DND-41 (cell line): Measurements from ENCODE around the gene COG6.
A peak's percentile ranks its signal among the peaks of the same experiment; 100 is the strongest.

Experiments
- ATAC-seq: fragments of 200-7000 bp; cut with Tn5 transposase; 3 replicates; pipeline ENCODE4 v1.9.1; 2021; ENCODE audit warnings: low read depth; ENCODE audit not compliant: insufficient read depth
- DNase-seq: peaks from one replicate; pipeline ENCODE4 v3.0.0-alpha.2; 2020
- H2AFZ ChIP-seq: 2 replicates; pipeline ENCODE4 v1.6.0; 2012; ENCODE audit warnings: low read depth, low read length
- H3K27ac ChIP-seq: 2 replicates; pipeline ENCODE4 v1.5.1; 2012; ENCODE audit warnings: low read length, inconsistent platforms
- H3K27me3 ChIP-seq: fragments of 200-600 bp; sonication (generic); 2 replicates; pipeline ENCODE4 v1.6.0; 2012; ENCODE audit warnings: low read length, mild to moderate bottlenecking, inconsistent platforms; ENCODE audit not compliant: insufficient read depth, poor library complexity
- H3K36me3 ChIP-seq: 2 replicates; pipeline ENCODE4 v1.5.1; 2012; ENCODE audit warnings: low read length, inconsistent platforms; ENCODE audit not compliant: insufficient read depth
- H3K4me1 ChIP-seq: 2 replicates; pipeline ENCODE4 v1.5.1; 2012; ENCODE audit warnings: mild to moderate bottlenecking, low read length; ENCODE audit not compliant: insufficient read depth
- H3K4me2 ChIP-seq: 2 replicates; pipeline ENCODE4 v1.6.0; 2012; ENCODE audit warnings: mild to moderate bottlenecking, moderate library complexity, low read length, inconsistent platforms; ENCODE audit not compliant: insufficient read depth
- H3K4me3 ChIP-seq, 2 experiments: fragments of 200-600 bp in 1 of 2; shearing (Covaris generic) in 1 of 2; 2 replicates each; pipeline ENCODE4 v1.5.1; 2012 to 2016; ENCODE audit warnings: inconsistent platforms in 2 of 2, low read length in 2 of 2, mild to moderate bottlenecking in 2 of 2, low read depth in 1 of 2, moderate library complexity in 1 of 2
- H3K79me2 ChIP-seq: 2 replicates; pipeline ENCODE4 v1.6.0; 2012; ENCODE audit warnings: low read length, inconsistent platforms; ENCODE audit not compliant: insufficient read depth
- H3K9ac ChIP-seq: 2 replicates; pipeline ENCODE4 v1.6.0; 2012; ENCODE audit warnings: low read depth, mild to moderate bottlenecking, inconsistent platforms, low read length, moderate library complexity
- H3K9me3 ChIP-seq: 2 replicates; pipeline ENCODE4 v1.5.1; 2012; ENCODE audit warnings: low read length, moderate library complexity, mild to moderate bottlenecking, inconsistent platforms; ENCODE audit not compliant: insufficient read depth, severe bottlenecking
- H4K20me1 ChIP-seq: 2 replicates; pipeline ENCODE4 v1.6.0; 2012; ENCODE audit warnings: low read length; ENCODE audit not compliant: insufficient read depth
- EZH2 ChIP-seq: IDR thresholded peaks from 3 replicates; pipeline ENCODE4 v1.6.1; 2012; ENCODE audit warnings: borderline replicate concordance, low read depth, mild to moderate bottlenecking, moderate library complexity, low read length, inconsistent platforms; ENCODE audit not compliant: severe bottlenecking
- TF ChIP-seq, protein P1 (sequence below): IDR thresholded peaks from 2 replicates; pipeline ENCODE4 v1.5.1; 2012; ENCODE audit warnings: borderline replicate concordance, low read length, moderate library complexity, mild to moderate bottlenecking; ENCODE audit not compliant: poor library complexity, severe bottlenecking; ENCODE audit errors: extremely low read depth

COG6 gene

DNA sequence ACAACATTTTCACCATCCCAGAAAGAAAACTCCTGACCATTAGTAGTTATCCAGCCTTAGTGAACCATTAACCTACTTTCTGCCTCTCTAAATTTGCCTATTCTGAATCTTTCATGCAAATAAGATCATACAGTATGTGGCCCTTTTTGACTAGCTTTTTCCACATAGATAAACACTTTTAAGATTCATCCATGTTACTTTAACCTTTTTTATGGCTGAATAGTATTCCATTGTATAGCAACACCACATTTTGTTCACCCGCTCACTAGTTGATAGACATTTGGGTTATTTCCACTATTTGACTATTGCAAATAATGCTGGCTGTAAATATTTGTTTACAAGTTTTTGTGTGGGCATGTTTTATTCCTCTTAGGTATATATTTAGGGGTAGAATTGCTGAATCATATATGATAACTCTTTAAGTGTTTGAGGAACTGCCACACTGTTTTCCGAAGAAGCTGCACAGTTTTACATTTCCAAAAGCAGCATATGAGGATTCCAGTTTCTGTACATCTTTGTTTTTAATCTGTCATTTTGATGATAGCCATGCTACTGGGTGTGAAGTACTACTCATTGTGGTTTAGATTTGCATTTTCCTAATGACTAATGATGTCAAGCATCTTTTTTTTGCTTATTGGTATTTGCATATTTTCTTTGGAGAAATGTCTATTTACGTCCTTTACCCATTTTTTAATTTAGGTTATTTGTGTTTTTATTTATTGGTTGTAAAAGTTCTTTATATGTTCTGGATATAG lies 17.1 kb downstream of the COG6 start:
- no peaks in the 10 kb centered on the region for H4K20me1 ChIP-seq
- no peak overlapping the region for H3K27ac ChIP-seq
- TF ChIP-seq, protein P1, sequence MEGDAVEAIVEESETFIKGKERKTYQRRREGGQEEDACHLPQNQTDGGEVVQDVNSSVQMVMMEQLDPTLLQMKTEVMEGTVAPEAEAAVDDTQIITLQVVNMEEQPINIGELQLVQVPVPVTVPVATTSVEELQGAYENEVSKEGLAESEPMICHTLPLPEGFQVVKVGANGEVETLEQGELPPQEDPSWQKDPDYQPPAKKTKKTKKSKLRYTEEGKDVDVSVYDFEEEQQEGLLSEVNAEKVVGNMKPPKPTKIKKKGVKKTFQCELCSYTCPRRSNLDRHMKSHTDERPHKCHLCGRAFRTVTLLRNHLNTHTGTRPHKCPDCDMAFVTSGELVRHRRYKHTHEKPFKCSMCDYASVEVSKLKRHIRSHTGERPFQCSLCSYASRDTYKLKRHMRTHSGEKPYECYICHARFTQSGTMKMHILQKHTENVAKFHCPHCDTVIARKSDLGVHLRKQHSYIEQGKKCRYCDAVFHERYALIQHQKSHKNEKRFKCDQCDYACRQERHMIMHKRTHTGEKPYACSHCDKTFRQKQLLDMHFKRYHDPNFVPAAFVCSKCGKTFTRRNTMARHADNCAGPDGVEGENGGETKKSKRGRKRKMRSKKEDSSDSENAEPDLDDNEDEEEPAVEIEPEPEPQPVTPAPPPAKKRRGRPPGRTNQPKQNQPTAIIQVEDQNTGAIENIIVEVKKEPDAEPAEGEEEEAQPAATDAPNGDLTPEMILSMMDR, result no peak
- TF ChIP-seq EZH2, result no peak
- no peak for DNase-seq
- no peak for ATAC-seq
- no peaks in the 10 kb centered on the region for H3K79me2 ChIP-seq
- H2AFZ ChIP-seq, result no peak overlapping the region
- H3K27me3 ChIP-seq, result no peaks in the 10 kb centered on the region
- H3K4me1 ChIP-seq, result no peaks in the 10 kb centered on the region
- no peak overlapping the region for H3K4me3 ChIP-seq
- no peak overlapping the region for H3K9ac ChIP-seq
- H3K9me3 ChIP-seq, result no peaks in the 10 kb centered on the region
- no peak overlapping the region for H3K4me2 ChIP-seq
- H3K36me3 ChIP-seq, result no peaks in the 10 kb centered on the region; the same call in 1 of the 2 replicates

DNA sequence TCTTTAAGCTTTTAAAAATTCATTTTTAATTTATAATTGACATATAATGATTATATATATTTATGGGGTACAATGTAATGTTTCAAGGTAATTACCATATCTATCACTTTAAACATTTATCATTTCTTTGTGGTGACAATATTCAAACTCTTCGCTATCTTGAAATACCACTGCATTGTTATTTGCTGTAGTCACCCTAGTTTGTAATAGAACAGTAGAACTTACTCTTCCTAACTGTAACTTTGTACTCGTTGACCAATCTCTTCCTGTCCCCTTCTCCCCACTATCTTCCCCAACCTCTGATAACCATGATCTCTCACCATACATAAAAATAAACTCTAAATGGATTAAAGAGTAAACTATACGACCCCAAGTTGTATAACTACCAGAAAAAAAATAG lies 20.4 kb downstream of the COG6 start:
- H3K4me2 ChIP-seq, result no peak overlapping the region
- no peak overlapping the region for H2AFZ ChIP-seq
- DNase-seq, result no peak
- H3K36me3 ChIP-seq, result peaks cover 15% of the 10 kb centered on the region
- H3K79me2 ChIP-seq, result no peaks in the 10 kb centered on the region
- H3K27ac ChIP-seq, result no peak overlapping the region
- no peaks in the 10 kb centered on the region for H3K27me3 ChIP-seq
- H4K20me1 ChIP-seq, result no peaks in the 10 kb centered on the region
- TF ChIP-seq, protein P1, result no peak
- TF ChIP-seq EZH2, result no peak
- H3K4me3 ChIP-seq, result no peak overlapping the region
- no peak overlapping the region for H3K9ac ChIP-seq
- H3K9me3 ChIP-seq, result no peaks in the 10 kb centered on the region
- no peaks in the 10 kb centered on the region for H3K4me1 ChIP-seq
- ATAC-seq, result no peak

DNA sequence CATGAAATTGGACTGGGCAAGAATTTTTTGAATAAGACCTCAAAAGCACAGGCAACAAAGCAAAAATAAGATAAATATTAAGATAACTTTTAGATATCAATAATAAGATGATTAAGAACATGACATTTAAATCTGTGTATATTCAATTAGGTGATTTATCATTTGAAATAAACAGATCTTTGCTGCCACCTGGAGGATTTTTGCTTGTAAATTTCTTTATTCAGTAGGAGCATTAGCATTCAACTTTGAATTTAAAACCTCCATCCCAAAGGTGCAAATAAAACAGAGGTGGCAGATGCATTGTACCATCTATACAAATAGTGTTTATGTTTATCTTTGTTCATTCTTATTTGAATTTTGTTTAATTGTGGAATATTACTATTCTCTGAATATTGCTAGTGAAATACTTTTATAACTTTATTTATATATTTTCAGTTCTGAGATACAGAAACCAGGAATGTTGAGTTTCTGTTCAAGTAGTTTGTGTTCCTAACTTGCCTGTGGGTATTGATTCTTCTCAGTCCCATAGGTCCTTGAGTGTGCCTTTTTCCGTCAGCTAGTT lies 20.9 kb downstream of the COG6 start:
- peaks cover 15% of the 10 kb centered on the region for H3K36me3 ChIP-seq
- no peak overlapping the region for H3K4me2 ChIP-seq
- no peak overlapping the region for H2AFZ ChIP-seq
- TF ChIP-seq, protein P1, result peak; percentile 61
- TF ChIP-seq EZH2, result no peak
- H3K27me3 ChIP-seq, result no peaks in the 10 kb centered on the region
- no peaks in the 10 kb centered on the region for H3K79me2 ChIP-seq
- ATAC-seq (peak; percentile 64; the same call in 1 of the 3 replicates), DNase-seq (no peak)
- H3K4me1 ChIP-seq, result no peaks in the 10 kb centered on the region
- no peak overlapping the region for H3K9ac ChIP-seq
- no peaks in the 10 kb centered on the region for H4K20me1 ChIP-seq
- no peak overlapping the region for H3K4me3 ChIP-seq
- no peaks in the 10 kb centered on the region for H3K9me3 ChIP-seq
- no peak overlapping the region for H3K27ac ChIP-seq
